Epidermal melanocyte (primary cell): ENCODE data around the gene ACER3.
"Not testable (repeated sequence)": the region's sequence is repeated elsewhere in the genome, so short reads cannot be mapped to it uniquely, and the experiment has no call there.

ENCODE experiments used
- DNase-seq: peaks from one replicate; pipeline ENCODE4 v3.0.0; 2011; ENCODE audit warnings: low spot score; ENCODE audit not compliant: insufficient read length

Gene ACER3

DNA sequence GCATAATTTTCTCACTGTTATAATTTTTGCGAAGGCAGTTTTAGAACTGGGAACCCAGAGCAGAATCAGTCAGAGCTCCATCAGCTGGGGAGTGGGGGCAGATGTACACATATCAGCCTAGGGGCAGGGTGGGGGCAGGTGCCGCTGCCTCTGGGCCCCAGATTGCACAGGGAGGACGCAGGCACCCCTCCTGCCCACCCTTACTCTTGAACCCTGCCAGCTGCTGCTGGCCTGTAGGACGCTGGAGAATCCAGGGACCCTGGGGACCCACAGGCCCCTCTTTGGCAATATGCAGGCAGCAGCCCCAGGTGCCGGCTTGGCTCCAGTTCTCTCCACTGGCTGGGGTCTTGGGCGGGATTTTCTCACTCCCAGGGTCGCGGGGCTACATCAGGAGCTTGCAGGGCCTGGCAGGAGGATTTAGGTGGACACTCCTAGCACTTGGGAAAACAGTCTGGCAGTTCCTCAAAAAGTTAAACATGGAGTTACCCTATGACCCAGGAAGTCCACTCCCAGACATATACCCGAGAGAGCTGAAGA is 197.3 kb downstream of the ACER3 start:
- DNase-seq: no peak

DNA sequence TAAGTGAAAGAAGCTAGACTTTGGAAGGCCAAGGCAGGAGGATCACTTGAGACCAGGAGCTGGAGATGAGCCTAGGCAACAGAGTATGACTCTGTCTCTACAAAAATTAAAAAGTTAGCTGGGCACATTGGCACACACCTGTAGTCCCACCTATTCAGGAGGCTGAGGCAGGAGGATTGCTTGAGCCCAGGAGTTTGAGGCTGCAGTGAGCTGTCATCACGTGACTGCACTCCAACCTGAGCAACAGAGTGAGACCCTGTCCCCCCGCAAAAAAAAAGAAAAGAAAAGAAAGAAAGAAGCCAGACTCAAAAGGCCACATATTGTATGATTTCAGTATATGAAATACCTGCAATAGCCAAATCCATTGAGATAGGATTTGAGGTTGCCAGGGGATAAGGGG is 198.2 kb downstream of the ACER3 start:
- no peak for DNase-seq

DNA sequence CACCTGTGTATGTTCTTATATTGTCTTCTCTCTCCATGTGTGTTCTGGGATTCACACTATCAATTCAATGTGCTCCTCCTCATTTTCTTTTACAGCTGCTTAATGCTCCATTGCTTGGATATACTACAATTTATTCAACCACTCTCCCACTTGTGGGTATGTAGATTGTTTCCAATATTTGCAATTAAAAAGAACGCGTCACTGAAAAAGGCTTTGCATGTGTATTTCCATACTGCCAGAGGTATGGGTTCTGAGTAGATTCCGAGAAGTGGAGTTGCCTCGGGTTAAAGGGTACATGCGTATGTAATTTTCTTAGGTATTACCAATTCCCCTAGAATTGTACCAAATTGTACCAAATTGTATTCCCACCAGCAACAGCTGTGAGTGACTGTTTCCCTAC is 199.1 kb downstream of the ACER3 start:
- DNase-seq: no peak

DNA sequence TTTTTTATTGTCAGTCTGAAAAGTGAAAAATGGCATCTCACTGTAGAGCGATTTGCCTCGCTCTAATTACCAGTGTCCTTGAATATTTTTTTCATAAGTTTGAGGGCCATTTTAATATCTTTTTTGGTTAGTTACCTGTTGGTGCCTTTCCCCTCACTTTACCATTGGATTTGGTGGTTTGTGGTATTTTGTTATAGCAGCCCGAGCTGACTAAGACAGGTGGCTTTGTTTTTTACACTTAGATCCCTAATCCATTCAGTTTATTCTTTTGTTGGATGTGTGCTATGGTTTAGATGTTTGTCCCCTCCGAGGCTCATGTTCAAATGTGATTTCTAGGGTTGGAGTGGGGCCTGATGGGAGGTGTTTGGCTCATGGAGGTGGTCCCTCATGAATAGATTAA is 199.5 kb downstream of the ACER3 start:
- DNase-seq: no peak

DNA sequence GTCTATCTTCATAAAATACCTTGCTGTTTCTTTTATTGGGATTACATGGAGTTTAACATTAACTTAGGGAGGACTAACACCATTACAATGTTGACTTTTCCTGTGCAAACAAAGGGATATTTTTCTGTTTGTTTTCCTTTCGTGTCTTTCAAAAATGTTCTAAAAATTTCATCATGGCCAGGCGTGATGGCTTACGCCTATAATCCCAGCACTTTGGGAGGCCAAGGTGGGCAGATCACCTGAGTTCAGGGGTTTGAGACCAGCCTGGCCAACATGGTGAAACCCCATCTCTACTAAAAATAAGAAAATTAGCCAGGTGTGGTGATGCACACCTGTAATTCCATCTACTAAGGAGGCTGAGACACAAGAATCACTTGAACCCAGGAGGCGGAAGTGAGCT is 200.5 kb downstream of the ACER3 start:
- DNase-seq: not testable (repeated sequence)

- no peak for DNase-seq
These were observed 202.2 kb downstream of the ACER3 start for GRCh38 chr11:77062924-77063323.

GRCh38 chr11:77063407-77063806 is 202.7 kb downstream of the ACER3 start:
- no peak for DNase-seq

GRCh38 chr11:77063861-77064260 is 203.1 kb downstream of the ACER3 start:
- no peak for DNase-seq

- DNase-seq: no peak
These were observed 204.0 kb downstream of the ACER3 start for GRCh38 chr11:77064648-77065217.

DNA sequence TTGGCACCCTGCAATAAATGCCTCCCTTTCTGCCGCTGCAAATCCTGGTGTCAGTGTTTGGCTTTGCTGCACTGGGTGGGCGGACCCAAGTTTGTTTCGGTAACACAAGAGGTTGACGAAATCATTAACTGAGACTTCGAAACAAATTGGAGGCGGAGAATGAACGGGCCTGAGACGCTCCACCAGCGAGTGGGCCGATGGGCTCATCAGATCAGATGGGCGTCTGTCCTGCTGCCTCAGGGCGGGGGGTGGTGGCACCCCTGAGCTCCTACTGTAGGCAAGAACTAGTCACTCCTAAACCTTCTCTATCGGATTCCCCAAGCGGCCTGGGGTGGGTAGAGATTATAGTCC is 205.1 kb downstream of the ACER3 start:
- DNase-seq: no peak

GRCh38 chr11:77066229-77067042 is 205.7 kb downstream of the ACER3 start, which contains the start of gene CAPN5:
Gene CAPN5 (plus strand): TSS chr11:77066971. CDS start chr11:77084887, 17,916 bp downstream.
- peak; percentile 96 for DNase-seq

GRCh38 chr11:77067861-77068443 is 207.2 kb downstream of the ACER3 start:
- no peak for DNase-seq

GRCh38 chr11:77068457-77069335 is 208.0 kb downstream of the ACER3 start:
- no peak for DNase-seq

DNA sequence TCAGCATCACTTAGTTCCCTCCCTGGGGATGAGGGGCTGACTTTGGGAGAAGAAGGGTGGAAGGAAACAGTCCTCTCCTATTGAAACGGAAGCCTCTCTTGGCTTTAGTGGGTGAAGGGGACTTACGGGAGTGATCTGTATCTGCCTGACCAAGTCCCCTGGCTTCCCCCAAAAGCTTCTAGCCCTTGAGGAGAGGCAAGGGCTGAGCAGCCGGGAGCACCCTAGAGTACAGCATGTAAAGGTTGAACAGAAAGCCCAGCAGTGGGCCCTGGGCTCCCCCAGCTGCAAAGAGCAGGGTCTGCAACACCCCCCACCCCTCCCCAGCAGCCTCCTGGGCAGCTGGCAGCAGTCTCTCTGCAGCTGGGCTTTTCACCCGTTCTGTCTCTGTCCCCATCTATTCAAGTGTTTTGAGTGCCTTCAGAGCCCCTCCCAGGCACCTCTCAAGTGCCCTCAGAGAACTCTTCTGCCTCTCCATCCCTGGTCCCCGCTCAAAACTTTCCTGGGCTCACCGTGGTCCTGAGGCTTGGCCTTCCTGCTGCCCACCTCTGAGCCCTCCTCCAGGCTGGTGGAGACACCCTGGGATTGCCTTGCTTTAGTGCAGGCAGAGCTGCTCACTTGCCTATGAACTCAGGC is 208.7 kb downstream of the ACER3 start:
- no peak for DNase-seq

- DNase-seq: no peak
These were observed 209.4 kb downstream of the ACER3 start for GRCh38 chr11:77069969-77070582.

GRCh38 chr11:77071077-77071476 is 210.4 kb downstream of the ACER3 start:
- DNase-seq: no peak

GRCh38 chr11:77071671-77072605 is 211.2 kb downstream of the ACER3 start:
- no peak for DNase-seq

DNA sequence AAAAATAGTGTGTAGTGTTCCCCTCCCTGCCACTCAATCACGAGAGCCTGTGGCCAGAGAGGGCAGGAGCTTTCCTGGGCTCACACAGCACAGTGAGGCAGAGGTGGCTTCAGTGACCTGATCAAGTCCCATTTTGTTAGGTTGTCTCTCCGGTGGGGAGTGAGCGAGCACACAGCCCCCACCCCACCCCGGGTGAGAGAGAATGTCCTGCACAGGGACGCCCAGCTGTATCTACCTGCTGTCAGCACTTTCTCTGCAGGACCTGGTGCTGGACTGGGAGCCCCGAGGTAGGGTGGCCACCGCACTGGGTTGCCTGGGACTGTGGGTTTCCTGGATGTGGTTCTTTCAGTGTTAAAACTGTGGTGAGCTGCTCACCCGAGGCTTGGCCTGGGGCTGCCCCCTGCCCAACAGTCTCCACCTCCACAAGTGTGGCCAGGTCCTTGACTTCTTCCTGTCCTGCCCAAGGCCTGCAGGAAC is 212.2 kb downstream of the ACER3 start:
- no peak for DNase-seq

DNA sequence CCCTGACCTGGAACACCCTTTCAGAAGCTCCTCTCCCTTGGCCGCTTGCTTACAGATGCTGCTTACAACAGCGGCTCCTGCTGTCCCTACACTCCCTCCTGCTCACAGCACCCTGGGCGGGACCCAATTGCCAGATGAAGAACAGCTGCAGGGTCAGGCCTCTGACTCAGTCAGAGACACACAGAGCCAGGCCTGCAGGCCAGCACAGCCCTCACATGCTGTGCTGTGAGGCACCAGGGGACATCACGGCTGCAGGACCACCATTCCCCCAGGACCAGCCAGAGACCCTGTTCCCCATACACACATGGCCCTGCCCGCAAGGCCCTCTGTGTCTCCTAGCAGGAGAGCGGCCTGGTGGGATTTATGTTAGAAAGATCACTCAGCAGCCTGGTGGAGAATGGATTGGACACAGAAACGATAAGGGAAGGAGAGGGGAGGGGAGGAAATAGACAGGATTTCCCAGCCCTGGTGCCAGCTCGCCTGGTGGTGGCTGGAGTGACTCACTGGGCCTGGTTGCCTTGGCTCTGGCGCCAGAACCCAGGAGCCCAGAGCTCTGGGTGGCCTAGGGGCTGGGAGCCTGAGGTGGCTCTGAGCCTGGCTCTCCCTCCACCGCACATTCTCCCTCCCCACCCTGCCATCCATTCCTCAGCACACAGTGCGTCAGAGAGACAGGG is 212.7 kb downstream of the ACER3 start:
- peak; percentile 91 for DNase-seq
